Pancreas (tissue), 10 donors: ENCODE data around the gene ATG9B. TPM values are rescaled to one million over a fixed set of nuclear protein-coding genes. Genes with fewer than 3 reads are reported as not detected.

Experiments used
- ATAC-seq, 4 donors: fragments of 200-7000 bp; cut with Tn5 transposase; one replicate each; pipeline versions ENCODE4 v1.8.0 to v1.9.1; 2020; ENCODE audit warnings: mild to moderate bottlenecking in 4 of 4, moderate library complexity in 4 of 4
- DNase-seq, 6 donors: peaks; one replicate each; pipeline ENCODE4 v3.0.0-alpha.2; 2020
- FAIRE-seq: peaks from 2 replicates; lab custom pipeline; 2012; peaks lifted over from hg19 to GRCh38; lab: Jason Lieb, UNC
- H3K27ac ChIP-seq, 4 donors: fragments of 200-600 bp; sonication (generic); 1 replicate in 3 of 4; 2 replicates in 1 of 4; pipeline versions ENCODE4 v1.5.0 to v1.8.0; 2020
- H3K27me3 ChIP-seq, 4 donors: fragments of 200-600 bp; one replicate each; pipeline ENCODE4 v1.8.0; 2021
- H3K36me3 ChIP-seq, 3 donors: fragments of 200-600 bp; sonication (generic) in 1 of 3; one replicate each; pipeline versions ENCODE4 v1.5.0 to v1.8.0; 2020 to 2021
- H3K4me1 ChIP-seq, 3 donors: fragments of 200-600 bp; one replicate each; pipeline ENCODE4 v1.8.0; 2021
- H3K4me3 ChIP-seq, 4 donors: fragments of 200-600 bp; sonication (generic) in 2 of 4; one replicate each; pipeline versions ENCODE4 v1.5.0 to v1.8.0; 2020 to 2021
- H3K9me3 ChIP-seq, 4 donors: fragments of 200-600 bp; one replicate each; pipeline ENCODE4 v1.8.0; 2021
- WGBS, 2 donors: extraction: QIAGEN DNeasy Blood & Tissue Kit; methylation state at CpG; one replicate each; pipeline ENCODE4 v1.1.7; 2013; 5-methylcytosine and 5-hydroxymethylcytosine counted together
- intact Hi-C, 3 donors: fragments of 100-400 bp; cut with DNase I; formaldehyde crosslinking; loops; one replicate each; pipeline versions ENCODE4 v1.11.1 to v1.14.2; 2022
- polyA plus RNA-seq, 2 donors: library from polyadenylated mRNA; stranded (reverse); fragments of 200-250 nt; gene quantifications; one replicate each; pipeline ENCODE4 v1.2.3, GENCODE V29; 2013
- total RNA-seq, 6 donors: library from RNA; stranded (reverse); fragmentation: NEBNext Ultra II Directional in 4 of 6; extraction: Animal tissue kit (Norgen Biotek cat#: 25700) in 4 of 6; gene quantifications; one replicate each; pipeline versions ENCODE4 v1.2.1 to v1.2.4, GENCODE V29; 2021 to 2023
- TF ChIP-seq, protein P1 (sequence below), 4 donors: fragments of 200-600 bp; sonication (generic) in 3 of 4; IDR thresholded peaks; one replicate each; pipeline versions ENCODE4 v1.5.0 to v1.8.0; 2021; ENCODE audit warnings: antibody characterized with exemption in 4 of 4
- donor health status: healthy with polysubstance abuse.
- donor health status: DM: no; HTN: no; CAD: no; lungs with moderate emphysema.
- donor health status: DM: no; HTN: no; CAD: no.
- donor health status: control.
- donor health status: control.
- donor health status: Bipolar disorder and iron deficiency.
- donor health status: DM: yes; HTN: yes; CAD: no.
- donor health status: DM: no; HTN: no; CAD: no.
- donor health status: DM: no; HTN: no; CAD: no.
- donor health status: DM: yes; HTN: yes; CAD: no.

The ATG9B gene
- total and polyA plus RNA-seq, 8 donors = 0.06 to 1.5 (median 0.28) TPM; not detected in 1

DNA sequence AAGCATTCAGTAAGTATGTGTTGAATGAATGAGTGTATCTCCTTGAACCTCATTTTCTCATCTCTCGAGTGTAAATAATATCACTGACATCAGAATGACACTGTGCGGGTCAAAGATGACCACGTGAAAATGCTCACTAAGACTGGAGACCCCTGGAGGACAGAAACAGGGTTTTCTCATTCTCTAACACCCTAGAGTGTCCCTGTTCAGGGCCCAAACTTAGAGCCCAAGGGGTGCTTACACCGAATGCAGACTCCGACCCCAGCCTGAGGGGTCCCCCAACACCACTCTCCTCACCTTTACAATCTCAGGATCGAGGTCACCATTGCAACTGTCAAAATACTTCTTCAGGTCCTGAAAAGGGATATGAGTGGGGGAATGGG is 32.0 kb upstream of the ATG9B start:
- no peak overlapping the region for H3K4me3 ChIP-seq
- intact Hi-C loops = no loop called here
- no peaks in the 10 kb centered on the region for H3K27me3 ChIP-seq
- FAIRE-seq = no peak
- DNase-seq = no peak
- no peak overlapping the region for H3K27ac ChIP-seq
- no peaks in the 10 kb centered on the region for H3K36me3 ChIP-seq
- TF ChIP-seq, protein P1, sequence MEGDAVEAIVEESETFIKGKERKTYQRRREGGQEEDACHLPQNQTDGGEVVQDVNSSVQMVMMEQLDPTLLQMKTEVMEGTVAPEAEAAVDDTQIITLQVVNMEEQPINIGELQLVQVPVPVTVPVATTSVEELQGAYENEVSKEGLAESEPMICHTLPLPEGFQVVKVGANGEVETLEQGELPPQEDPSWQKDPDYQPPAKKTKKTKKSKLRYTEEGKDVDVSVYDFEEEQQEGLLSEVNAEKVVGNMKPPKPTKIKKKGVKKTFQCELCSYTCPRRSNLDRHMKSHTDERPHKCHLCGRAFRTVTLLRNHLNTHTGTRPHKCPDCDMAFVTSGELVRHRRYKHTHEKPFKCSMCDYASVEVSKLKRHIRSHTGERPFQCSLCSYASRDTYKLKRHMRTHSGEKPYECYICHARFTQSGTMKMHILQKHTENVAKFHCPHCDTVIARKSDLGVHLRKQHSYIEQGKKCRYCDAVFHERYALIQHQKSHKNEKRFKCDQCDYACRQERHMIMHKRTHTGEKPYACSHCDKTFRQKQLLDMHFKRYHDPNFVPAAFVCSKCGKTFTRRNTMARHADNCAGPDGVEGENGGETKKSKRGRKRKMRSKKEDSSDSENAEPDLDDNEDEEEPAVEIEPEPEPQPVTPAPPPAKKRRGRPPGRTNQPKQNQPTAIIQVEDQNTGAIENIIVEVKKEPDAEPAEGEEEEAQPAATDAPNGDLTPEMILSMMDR (IDR thresholded peaks at IDR 0.05) = no peak
- no peak for ATAC-seq
- H3K9me3 ChIP-seq = no peaks in the 10 kb centered on the region
- peaks cover 15 to 17% (median 15%) of the 10 kb centered on the region in 3 donors for H3K4me1 ChIP-seq
- WGBS, 2 donors = 82 to 87% methylated on average over 6 of the region's 6 CpGs

DNA sequence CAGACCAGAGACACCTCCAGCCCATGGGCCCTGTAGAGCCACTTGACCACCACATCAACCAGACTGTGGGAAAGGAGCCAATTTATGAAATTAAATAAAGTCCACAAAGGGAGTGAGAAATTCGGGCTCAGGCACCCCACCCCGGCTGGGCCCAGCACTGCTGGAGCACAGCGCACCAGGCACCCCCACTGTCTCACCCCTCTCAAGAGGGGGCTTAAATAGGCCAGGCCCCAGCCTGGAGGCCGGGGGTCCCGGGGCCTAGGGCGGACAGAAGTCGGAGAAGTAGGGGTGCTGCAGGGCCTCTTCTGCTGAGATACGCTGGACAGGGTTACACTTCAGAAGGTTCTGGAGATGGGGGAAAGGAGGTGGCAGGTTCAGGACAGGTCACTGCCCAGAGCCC is 29.5 kb upstream of the ATG9B start:
- H3K4me3 ChIP-seq = no peak overlapping the region
- no peaks in the 10 kb centered on the region for H3K36me3 ChIP-seq
- 83 to 90% methylated on average over 8 of the region's 8 CpGs for WGBS, 2 donors
- no peaks in the 10 kb centered on the region for H3K9me3 ChIP-seq
- no peak for ATAC-seq
- H3K27me3 ChIP-seq = no peaks in the 10 kb centered on the region
- DNase-seq = no peak
- TF ChIP-seq, protein P1 (IDR thresholded peaks at IDR 0.05) = no peak
- intact Hi-C loops = no loop called here
- no peak for FAIRE-seq
- H3K4me1 ChIP-seq = peaks cover 8 to 16% (median 14%) of the 10 kb centered on the region in 3 donors
- no peak overlapping the region for H3K27ac ChIP-seq

DNA sequence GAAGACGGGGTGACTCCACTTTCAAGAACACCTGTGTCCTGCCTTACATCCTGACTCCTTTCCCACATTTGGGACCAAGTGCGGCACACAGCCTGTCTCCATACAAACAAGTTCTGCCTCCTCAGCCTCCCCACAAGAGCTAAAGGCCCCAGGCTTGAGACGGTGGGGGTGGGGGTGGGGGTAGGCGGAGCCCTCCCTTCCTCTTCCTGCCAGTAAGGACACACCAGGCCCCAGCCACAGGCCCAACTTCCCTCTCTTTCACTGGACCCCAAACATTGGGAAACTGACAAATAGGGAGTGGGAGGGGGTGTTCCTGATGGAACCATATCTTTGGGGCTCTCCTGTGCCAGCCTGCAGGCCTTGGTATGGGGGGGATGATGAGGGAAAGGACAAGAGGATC is 28.8 kb upstream of the ATG9B start:
- TF ChIP-seq, protein P1 (IDR thresholded peaks at IDR 0.05) = no peak
- ATAC-seq = no peak
- Histone ChIP-seq H3K4me1 (peaks cover 8 to 12% (median 10%) of the 10 kb centered on the region in 3 donors), H3K36me3 (no peaks in the 10 kb centered on the region), H3K27me3 (no peaks in the 10 kb centered on the region), H3K27ac (no peak overlapping the region), H3K9me3 (no peaks in the 10 kb centered on the region), H3K4me3 (no peak overlapping the region)
- WGBS, 2 donors = 82 to 95% methylated on average over 4 of the region's 4 CpGs
- FAIRE-seq = no peak
- intact Hi-C loops = no loop called here
- DNase-seq = no peak

DNA sequence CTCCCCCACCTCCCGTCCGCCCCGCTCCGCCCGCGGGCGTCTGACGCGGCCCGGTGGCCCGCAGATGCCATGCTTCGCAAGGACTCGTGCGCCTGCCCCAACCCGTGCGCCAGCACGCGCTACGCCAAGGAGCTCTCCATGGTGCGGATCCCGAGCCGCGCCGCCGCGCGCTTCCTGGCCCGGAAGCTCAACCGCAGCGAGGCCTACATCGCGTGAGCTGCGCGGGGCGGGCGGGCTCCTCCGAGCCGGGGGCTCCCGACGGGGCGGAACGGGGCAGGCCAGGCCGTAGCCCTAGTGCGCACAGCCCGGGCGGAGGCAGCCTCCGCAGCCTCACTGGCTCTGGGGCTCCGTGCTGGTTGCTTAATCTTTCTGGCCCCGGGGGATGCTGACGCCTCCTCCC is 26.8 kb upstream of the ATG9B start:
- no peak overlapping the region for H3K27ac ChIP-seq
- 3 to 5% methylated on average over 43 to 50 of the region's 50 CpGs for WGBS, 2 donors
- TF ChIP-seq, protein P1 (IDR thresholded peaks at IDR 0.05) = no peak
- H3K36me3 ChIP-seq = no peaks in the 10 kb centered on the region
- H3K9me3 ChIP-seq = no peaks in the 10 kb centered on the region
- peak in 5 of 6 donors; percentile 62 to 89 (median 73) for DNase-seq
- intact Hi-C loops = no loop called here
- no peaks in the 10 kb centered on the region for H3K27me3 ChIP-seq
- H3K4me1 ChIP-seq = peaks cover 0 to 4% (median 0%) of the 10 kb centered on the region in 3 donors
- ATAC-seq = peak; percentile 73 to 91 (median 82)
- FAIRE-seq = no peak
- no peak overlapping the region for H3K4me3 ChIP-seq

DNA sequence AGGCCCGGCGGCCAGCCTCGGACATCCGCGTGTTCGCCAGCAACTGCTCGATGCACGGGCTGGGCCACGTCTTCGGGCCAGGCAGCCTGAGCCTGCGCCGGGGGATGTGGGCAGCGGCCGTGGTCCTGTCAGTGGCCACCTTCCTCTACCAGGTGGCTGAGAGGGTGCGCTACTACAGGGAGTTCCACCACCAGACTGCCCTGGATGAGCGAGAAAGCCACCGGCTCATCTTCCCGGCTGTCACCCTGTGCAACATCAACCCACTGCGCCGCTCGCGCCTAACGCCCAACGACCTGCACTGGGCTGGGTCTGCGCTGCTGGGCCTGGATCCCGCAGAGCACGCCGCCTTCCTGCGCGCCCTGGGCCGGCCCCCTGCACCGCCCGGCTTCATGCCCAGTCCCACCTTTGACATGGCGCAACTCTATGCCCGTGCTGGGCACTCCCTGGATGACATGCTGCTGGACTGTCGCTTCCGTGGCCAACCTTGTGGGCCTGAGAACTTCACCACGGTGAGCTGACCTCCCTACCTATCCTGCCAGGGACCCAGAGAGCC is 24.7 kb upstream of the ATG9B start:
- ATAC-seq = no peak
- peaks cover 0 to 4% (median 0%) of the 10 kb centered on the region in 3 donors for H3K4me1 ChIP-seq
- no peak overlapping the region for H3K27ac ChIP-seq
- no peak overlapping the region for H3K4me3 ChIP-seq
- intact Hi-C loops = no loop called here
- no peak for FAIRE-seq
- no peaks in the 10 kb centered on the region for H3K36me3 ChIP-seq
- WGBS, 2 donors = 84 to 86% methylated on average over 38 of the region's 38 CpGs
- no peaks in the 10 kb centered on the region for H3K27me3 ChIP-seq
- peak in 1 of 6 donors; percentile 68 for DNase-seq
- H3K9me3 ChIP-seq = no peaks in the 10 kb centered on the region
- TF ChIP-seq, protein P1 (IDR thresholded peaks at IDR 0.05) = no peak
